Non-pigmented ciliary epithelial cell (primary cell): ENCODE data around the gene GPRIN3.
"Not testable (repeated sequence)": the region's sequence is repeated elsewhere in the genome, so short reads cannot be mapped to it uniquely, and the experiment has no call there.

Experiments used
- DNase-seq: peaks from one replicate; pipeline ENCODE4 v3.0.0-alpha.2; 2010; ENCODE audit warnings: low read depth

The GPRIN3 gene

GRCh38 chr4:89254847-89255246 is 52.8 kb downstream of the GPRIN3 start:
- DNase-seq: peak; percentile 6

- DNase-seq: not testable (repeated sequence)
Observed at GRCh38 chr4:89254347-89254746, 53.3 kb downstream of the GPRIN3 start.

- DNase-seq: no peak
Observed at GRCh38 chr4:89253935-89254334, 53.7 kb downstream of the GPRIN3 start.

- DNase-seq: no peak
Observed at GRCh38 chr4:89253311-89253710, 54.3 kb downstream of the GPRIN3 start.

- DNase-seq: no peak
Observed at GRCh38 chr4:89251396-89251795, 56.2 kb downstream of the GPRIN3 start.

- DNase-seq: no peak
Observed at GRCh38 chr4:89249716-89250361, 57.8 kb downstream of the GPRIN3 start.

GRCh38 chr4:89249313-89249712 is 58.3 kb downstream of the GPRIN3 start:
- DNase-seq: no peak

GRCh38 chr4:89248879-89249281 is 58.7 kb downstream of the GPRIN3 start:
- DNase-seq: no peak

- DNase-seq: no peak
Observed at GRCh38 chr4:89247951-89248350, 59.6 kb downstream of the GPRIN3 start.

GRCh38 chr4:89245459-89245858 is 62.1 kb downstream of the GPRIN3 start:
- no peak for DNase-seq

GRCh38 chr4:89243733-89244252 is 63.8 kb downstream of the GPRIN3 start:
- DNase-seq: no peak

- DNase-seq: no peak
Observed at GRCh38 chr4:89242864-89243732, 64.5 kb downstream of the GPRIN3 start.

- no peak for DNase-seq
Observed at GRCh38 chr4:89242216-89242615, 65.4 kb downstream of the GPRIN3 start.

- DNase-seq: no peak
Observed at GRCh38 chr4:89230271-89230670, 77.3 kb downstream of the GPRIN3 start.

- peak; percentile 55 for DNase-seq
Observed at GRCh38 chr4:89226665-89227574, 80.7 kb downstream of the GPRIN3 start.

GRCh38 chr4:89222170-89222569 is 85.4 kb downstream of the GPRIN3 start:
- DNase-seq: no peak

- DNase-seq: no peak
Observed at GRCh38 chr4:89221167-89221867, 86.3 kb downstream of the GPRIN3 start.

- no peak for DNase-seq
Observed at GRCh38 chr4:89218587-89218986, 89.0 kb downstream of the GPRIN3 start.

GRCh38 chr4:89217604-89218003 is 90.0 kb downstream of the GPRIN3 start:
- DNase-seq: no peak

- no peak for DNase-seq
Observed at GRCh38 chr4:89216866-89217265, 90.7 kb downstream of the GPRIN3 start.

- DNase-seq: no peak
Observed at GRCh38 chr4:89216422-89216821, 91.2 kb downstream of the GPRIN3 start.

- no peak for DNase-seq
Observed at GRCh38 chr4:89215736-89216135, 91.9 kb downstream of the GPRIN3 start.
